Activated naive CD4-positive, alpha-beta T cell treated with anti-CD3 and anti-CD28 coated beads, Interleukin-2, amount 10 ng/mL, durations not matched to agents 7 days and 5 days (primary cell): ENCODE measurements around the gene NR1D1.
A peak's percentile ranks its signal among the peaks of the same experiment; 100 is the strongest.

ENCODE experiments used
- CTCF ChIA-PET: fragments of 350-600 bp; sonication (Branson Sonifier 250); formaldehyde crosslinking; loops from one replicate; lab custom pipeline; 2021; ENCODE audit warnings: antibody characterized with exemption; lab: Charles Lee
- DNase-seq: peaks from one replicate; pipeline ENCODE4 v3.0.0-alpha.2; 2020
- H3K27ac Mint-ChIP-seq: one replicate; pipeline ENCODE4 v1.8.0; 2021; ENCODE audit warnings: mild to moderate bottlenecking, moderate library complexity, mixed read lengths
- H3K27me3 Mint-ChIP-seq: one replicate; pipeline ENCODE4 v1.8.0; 2021; ENCODE audit warnings: mild to moderate bottlenecking, mixed read lengths
- H3K36me3 Mint-ChIP-seq: one replicate; pipeline ENCODE4 v1.8.0; 2021; ENCODE audit warnings: mixed read lengths
- H3K4me1 Mint-ChIP-seq: one replicate; pipeline ENCODE4 v1.8.0; 2021; ENCODE audit warnings: mixed read lengths
- H3K4me3 Mint-ChIP-seq: one replicate; pipeline ENCODE4 v1.8.0; 2021; ENCODE audit warnings: mild to moderate bottlenecking, moderate library complexity, mixed read lengths
- H3K9me3 Mint-ChIP-seq: one replicate; pipeline ENCODE4 v1.8.0; 2021; ENCODE audit warnings: mixed read lengths

Gene NR1D1

GRCh38 chr17:40122136-40122998 lies 22.0 kb upstream of the NR1D1 start:
- peak overlapping the region; percentile 83 for H3K4me3 Mint-ChIP-seq

GRCh38 chr17:40121181-40122135 lies 21.1 kb upstream of the NR1D1 start, which contains the start of gene MSL1:
Gene MSL1, plus strand, starts transcription at chr17:40121971. Its CDS starts 642 bp downstream, at chr17:40122613.
- Mint-ChIP-seq H3K4me3 (peak within 1 kb of the TSS; percentile 83), H3K27me3 (peaks cover 3% of the 10 kb centered on the region), H3K36me3 (peaks cover 18% of the 10 kb centered on the region), H3K27ac (peak within 1 kb of the TSS; percentile 82), H3K4me1 (peaks cover 37% of the 10 kb centered on the region), H3K9me3 (no peaks in the 10 kb centered on the region)
- CTCF ChIA-PET, result interaction anchor here (0.7 to 3.0 kb wide), 6 partner anchors 9 to 94 kb away, joined by 3 to 34 read pairs (median 4); no protein-coding TSS in a partner anchor
- peak; percentile 89 for DNase-seq

More at GRCh38 chr17:40122136-40122998, 22.0 kb upstream of the NR1D1 start:
- Mint-ChIP-seq H3K36me3 (peaks cover 22% of the 10 kb centered on the region), H3K9me3 (no peaks in the 10 kb centered on the region), H3K4me1 (peaks cover 39% of the 10 kb centered on the region), H3K27me3 (no peaks in the 10 kb centered on the region), H3K27ac (peak overlapping the region; percentile 33)
- CTCF ChIA-PET, result interaction anchor here (2.7 to 3.0 kb wide), 4 partner anchors 10 to 46 kb away, joined by 9 to 34 read pairs (median 12); no protein-coding TSS in a partner anchor
- peak; percentile 43 for DNase-seq

- Mint-ChIP-seq H3K27ac (no peak overlapping the region), H3K27me3 (peaks cover 7% of the 10 kb centered on the region), H3K36me3 (no peaks in the 10 kb centered on the region), H3K4me3 (no peak overlapping the region), H3K9me3 (no peaks in the 10 kb centered on the region), H3K4me1 (peaks cover 43% of the 10 kb centered on the region)
- CTCF ChIA-PET, result interaction anchor here (0.7 to 6.6 kb wide), 5 partner anchors 16 to 175 kb away, joined by 3 to 116 read pairs (median 38); partner anchors contain the start of genes CDC6 and NR1D1
- DNase-seq, result no peak
Measured at GRCh38 chr17:40115101-40115436, 14.7 kb upstream of the NR1D1 start.

- H3K36me3 Mint-ChIP-seq, result no peaks in the 10 kb centered on the region
Measured at GRCh38 chr17:40113907-40114245, 13.5 kb upstream of the NR1D1 start.

GRCh38 chr17:40113110-40113906 lies 12.9 kb upstream of the NR1D1 start:
- H3K27ac Mint-ChIP-seq, result peak overlapping the region; percentile 82
- H3K4me3 Mint-ChIP-seq, result peak overlapping the region; percentile 84
- peaks cover 8% of the 10 kb centered on the region for H3K27me3 Mint-ChIP-seq
- CTCF ChIA-PET, result interaction anchor here (0.7 to 6.6 kb wide), 41 partner anchors 9 to 419 kb away, joined by 3 to 116 read pairs (median 6); partner anchors contain the start of genes CASC3, CDC6, CSF3 and MED24
- no peaks in the 10 kb centered on the region for H3K36me3 Mint-ChIP-seq
- H3K9me3 Mint-ChIP-seq, result no peaks in the 10 kb centered on the region
- peak; percentile 97 for DNase-seq
- peaks cover 59% of the 10 kb centered on the region for H3K4me1 Mint-ChIP-seq

More at GRCh38 chr17:40113907-40114245, 13.5 kb upstream of the NR1D1 start:
- Mint-ChIP-seq H3K27me3 (peaks cover 7% of the 10 kb centered on the region), H3K4me3 (peak overlapping the region; percentile 84), H3K9me3 (no peaks in the 10 kb centered on the region), H3K4me1 (peaks cover 55% of the 10 kb centered on the region), H3K27ac (peak overlapping the region; percentile 35)
- CTCF ChIA-PET, result interaction anchor here (0.8 to 6.6 kb wide), 19 partner anchors 9 to 177 kb away, joined by 3 to 116 read pairs (median 18); partner anchors contain the start of genes CASC3, CDC6, CSF3 and MED24
- no peak for DNase-seq

- CTCF ChIA-PET, result interaction anchor here (0.7 to 6.6 kb wide), 41 partner anchors 8 to 419 kb away, joined by 3 to 116 read pairs (median 6); partner anchors contain the start of genes CASC3, CDC6, CSF3 and MED24
Measured at GRCh38 chr17:40112718-40113109, 12.3 kb upstream of the NR1D1 start.

GRCh38 chr17:40112191-40112711 lies 11.9 kb upstream of the NR1D1 start:
- Mint-ChIP-seq H3K9me3 (no peaks in the 10 kb centered on the region), H3K27me3 (peaks cover 17% of the 10 kb centered on the region), H3K4me3 (no peak overlapping the region), H3K27ac (peak overlapping the region; percentile 71), H3K36me3 (no peaks in the 10 kb centered on the region), H3K4me1 (peaks cover 68% of the 10 kb centered on the region)
- CTCF ChIA-PET, result interaction anchor here (0.6 to 6.6 kb wide), 43 partner anchors 11 to 1565 kb away, joined by 3 to 116 read pairs (median 7); partner anchors contain the start of genes CASC3, CDC6, CSF3 and MED24
- no peak for DNase-seq

More at GRCh38 chr17:40112718-40113109, 12.3 kb upstream of the NR1D1 start:
- Mint-ChIP-seq H3K27ac (peak overlapping the region; percentile 82), H3K36me3 (no peaks in the 10 kb centered on the region), H3K27me3 (peaks cover 13% of the 10 kb centered on the region), H3K9me3 (no peaks in the 10 kb centered on the region), H3K4me3 (no peak overlapping the region), H3K4me1 (peaks cover 64% of the 10 kb centered on the region)
- DNase-seq, result no peak

GRCh38 chr17:40111221-40112128 lies 11.1 kb upstream of the NR1D1 start:
- no peaks in the 10 kb centered on the region for H3K36me3 Mint-ChIP-seq
- H3K9me3 Mint-ChIP-seq, result no peaks in the 10 kb centered on the region
- CTCF ChIA-PET, result interaction anchor here (0.6 to 6.6 kb wide), 21 partner anchors 12 to 1564 kb away, joined by 3 to 116 read pairs (median 12); partner anchors contain the start of genes CDC6, CSF3, MSL1 and NR1D1
- H3K27ac Mint-ChIP-seq, result peak overlapping the region; percentile 71
- peak overlapping the region; percentile 27 for H3K4me3 Mint-ChIP-seq
- peak; percentile 81 for DNase-seq
- peaks cover 22% of the 10 kb centered on the region for H3K27me3 Mint-ChIP-seq
- H3K4me1 Mint-ChIP-seq, result peaks cover 75% of the 10 kb centered on the region

GRCh38 chr17:40110026-40110845 lies 9.8 kb upstream of the NR1D1 start:
- no peak overlapping the region for H3K4me3 Mint-ChIP-seq

GRCh38 chr17:40108970-40109824 lies 8.8 kb upstream of the NR1D1 start:
- Mint-ChIP-seq H3K4me3 (no peak overlapping the region), H3K4me1 (peaks cover 97% of the 10 kb centered on the region), H3K9me3 (no peaks in the 10 kb centered on the region), H3K27ac (no peak overlapping the region), H3K36me3 (no peaks in the 10 kb centered on the region), H3K27me3 (peaks cover 37% of the 10 kb centered on the region)
- peak; percentile 51 for DNase-seq
- CTCF ChIA-PET, result interaction anchor here (0.7 to 6.6 kb wide), 9 partner anchors 10 to 180 kb away, joined by 3 to 95 read pairs (median 6); partner anchors contain the start of genes MED24 and NR1D1

More at GRCh38 chr17:40110026-40110845, 9.8 kb upstream of the NR1D1 start:
- peaks cover 32% of the 10 kb centered on the region for H3K27me3 Mint-ChIP-seq
- H3K36me3 Mint-ChIP-seq, result no peaks in the 10 kb centered on the region
- no peaks in the 10 kb centered on the region for H3K9me3 Mint-ChIP-seq
- CTCF ChIA-PET, result interaction anchor here (0.7 to 6.6 kb wide), 17 partner anchors 11 to 180 kb away, joined by 3 to 116 read pairs (median 9); partner anchors contain the start of genes CDC6, CSF3, MED24 and NR1D1
- H3K27ac Mint-ChIP-seq, result no peak overlapping the region
- no peak for DNase-seq
- H3K4me1 Mint-ChIP-seq, result peaks cover 86% of the 10 kb centered on the region
